Endothelial cell of umbilical vein (primary cell): ENCODE results near the gene HINFP.

Experiments used
- EZH2 ChIP-seq: IDR thresholded peaks from 2 replicates; pipeline ENCODE4 v1.6.1; 2012; ENCODE audit warnings: borderline replicate concordance, low read depth, mild to moderate bottlenecking, moderate library complexity, low read length, inconsistent platforms; ENCODE audit not compliant: severe bottlenecking
- TF ChIP-seq, protein P1 (sequence below), 2 donors: IDR thresholded peaks; 1 replicate in 1 of 2; 2 replicates in 1 of 2; pipeline ENCODE4 v1.5.1; 2011; ENCODE audit warnings: low read length in 2 of 2, mild to moderate bottlenecking in 2 of 2, moderate library complexity in 2 of 2, control low read depth in 1 of 2, inconsistent platforms in 1 of 2, low read depth in 1 of 2; ENCODE audit not compliant: insufficient read depth in 1 of 2; ENCODE audit errors: extremely low read depth in 1 of 2

DNA sequence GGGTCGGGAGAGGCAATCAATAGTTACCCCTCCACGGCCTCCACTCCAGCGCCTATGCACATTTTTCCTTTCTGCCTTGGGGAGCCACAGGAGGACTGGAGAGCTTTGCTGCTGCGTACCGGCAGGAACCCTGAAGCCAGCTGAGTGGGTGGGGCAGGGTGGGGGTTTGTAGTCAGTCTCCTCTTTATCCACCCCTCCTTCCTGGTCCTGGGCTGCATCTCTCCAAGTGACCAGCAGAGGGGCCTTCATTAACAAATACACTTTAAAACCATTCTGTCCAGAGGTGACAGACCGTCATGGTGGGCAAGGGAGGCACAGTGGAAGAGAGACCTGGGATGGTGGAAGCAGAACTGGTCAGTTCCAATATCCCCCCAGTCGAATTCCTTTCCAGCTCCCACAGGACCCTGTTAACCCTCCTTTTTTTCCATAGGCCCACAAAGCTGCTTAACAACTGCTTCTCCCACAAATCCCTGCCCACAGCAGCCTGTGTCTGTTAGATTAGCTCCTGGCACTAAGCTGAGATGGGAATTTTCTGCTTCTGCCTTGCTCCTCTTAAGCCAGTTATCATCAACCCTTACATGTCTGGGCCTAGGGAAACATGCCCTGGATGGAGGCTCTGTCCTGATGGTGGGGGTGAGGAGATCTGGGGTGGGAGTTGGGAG, 23.6 kb downstream of the HINFP start:
- TF ChIP-seq, protein P1, sequence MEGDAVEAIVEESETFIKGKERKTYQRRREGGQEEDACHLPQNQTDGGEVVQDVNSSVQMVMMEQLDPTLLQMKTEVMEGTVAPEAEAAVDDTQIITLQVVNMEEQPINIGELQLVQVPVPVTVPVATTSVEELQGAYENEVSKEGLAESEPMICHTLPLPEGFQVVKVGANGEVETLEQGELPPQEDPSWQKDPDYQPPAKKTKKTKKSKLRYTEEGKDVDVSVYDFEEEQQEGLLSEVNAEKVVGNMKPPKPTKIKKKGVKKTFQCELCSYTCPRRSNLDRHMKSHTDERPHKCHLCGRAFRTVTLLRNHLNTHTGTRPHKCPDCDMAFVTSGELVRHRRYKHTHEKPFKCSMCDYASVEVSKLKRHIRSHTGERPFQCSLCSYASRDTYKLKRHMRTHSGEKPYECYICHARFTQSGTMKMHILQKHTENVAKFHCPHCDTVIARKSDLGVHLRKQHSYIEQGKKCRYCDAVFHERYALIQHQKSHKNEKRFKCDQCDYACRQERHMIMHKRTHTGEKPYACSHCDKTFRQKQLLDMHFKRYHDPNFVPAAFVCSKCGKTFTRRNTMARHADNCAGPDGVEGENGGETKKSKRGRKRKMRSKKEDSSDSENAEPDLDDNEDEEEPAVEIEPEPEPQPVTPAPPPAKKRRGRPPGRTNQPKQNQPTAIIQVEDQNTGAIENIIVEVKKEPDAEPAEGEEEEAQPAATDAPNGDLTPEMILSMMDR (IDR thresholded peaks at IDR 0.05; ENCODE audit: extremely low read depth in 1 of 2, insufficient read depth in 1 of 2, low read depth in 1 of 2, low read length in 2 of 2): peak; percentile 43 to 75
- TF ChIP-seq EZH2: no peak
